NB4 (cell line): Measurements from ENCODE around the gene TANC1.

Source experiments
- DNase-seq: peaks from one replicate; pipeline ENCODE4 v3.0.0; 2010; ENCODE audit warnings: low read depth
- H3K4me3 ChIP-seq: one replicate; pipeline ENCODE4 v1.5.1; 2011; ENCODE audit warnings: mild to moderate bottlenecking, low read depth, low read length, moderate library complexity
- MYC ChIP-seq: IDR thresholded peaks from 2 replicates; pipeline ENCODE4 v1.6.1; 2011; ENCODE audit warnings: low read depth, low read length
- POLR2A ChIP-seq: IDR thresholded peaks from 2 replicates; pipeline ENCODE4 v1.6.1; 2011; ENCODE audit warnings: mild to moderate bottlenecking; ENCODE audit not compliant: insufficient read length; ENCODE audit errors: extremely low read depth
- TF ChIP-seq, protein P1 (sequence below): IDR thresholded peaks from one replicate; pipeline ENCODE4 v1.5.1; 2012; ENCODE audit warnings: low read depth, low read length
- TF ChIP-seq, protein P2 (sequence below): IDR thresholded peaks from 2 replicates; pipeline ENCODE4 v1.6.1; 2011; ENCODE audit warnings: low read depth, low read length

Gene TANC1

DNA sequence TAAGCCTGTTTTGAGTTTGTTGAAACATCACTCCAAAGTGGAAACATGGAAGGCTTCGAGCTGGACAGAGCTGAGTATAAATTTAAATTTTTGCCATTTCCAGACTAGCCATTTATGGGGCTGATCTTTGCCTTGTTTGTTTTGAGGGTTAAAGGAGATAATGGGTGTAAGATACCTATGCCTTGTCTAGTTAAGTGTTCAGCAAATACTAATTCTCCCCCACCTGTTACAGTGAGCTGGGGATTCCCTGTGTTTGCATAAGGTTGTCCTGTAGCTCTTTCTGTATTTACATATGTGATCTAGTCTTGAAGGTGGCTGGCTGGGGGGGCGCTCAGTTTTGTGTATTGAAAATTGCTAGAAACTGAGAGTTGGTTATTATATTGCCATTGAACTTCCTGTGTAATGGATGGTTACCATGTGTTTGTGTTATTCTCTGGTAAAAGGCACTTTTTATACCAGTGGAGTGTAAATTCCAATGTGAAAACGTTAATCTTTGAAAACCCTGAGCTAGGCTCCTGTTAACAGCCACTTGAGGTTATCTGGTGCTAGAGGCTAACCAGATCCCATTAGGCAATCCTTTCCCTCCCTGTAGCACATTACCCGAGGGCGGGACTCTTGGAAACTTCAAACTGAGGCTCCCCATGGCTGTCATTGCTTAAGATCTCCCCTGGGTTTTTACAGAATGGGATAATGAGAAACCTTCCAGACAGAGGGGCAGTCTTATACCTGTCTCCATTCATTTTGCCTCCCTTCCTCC lies 26.7 kb downstream of the TANC1 start:
- DNase-seq: no peak
- no peak for TF ChIP-seq MYC
- TF ChIP-seq POLR2A: no peak
- TF ChIP-seq, protein P1, sequence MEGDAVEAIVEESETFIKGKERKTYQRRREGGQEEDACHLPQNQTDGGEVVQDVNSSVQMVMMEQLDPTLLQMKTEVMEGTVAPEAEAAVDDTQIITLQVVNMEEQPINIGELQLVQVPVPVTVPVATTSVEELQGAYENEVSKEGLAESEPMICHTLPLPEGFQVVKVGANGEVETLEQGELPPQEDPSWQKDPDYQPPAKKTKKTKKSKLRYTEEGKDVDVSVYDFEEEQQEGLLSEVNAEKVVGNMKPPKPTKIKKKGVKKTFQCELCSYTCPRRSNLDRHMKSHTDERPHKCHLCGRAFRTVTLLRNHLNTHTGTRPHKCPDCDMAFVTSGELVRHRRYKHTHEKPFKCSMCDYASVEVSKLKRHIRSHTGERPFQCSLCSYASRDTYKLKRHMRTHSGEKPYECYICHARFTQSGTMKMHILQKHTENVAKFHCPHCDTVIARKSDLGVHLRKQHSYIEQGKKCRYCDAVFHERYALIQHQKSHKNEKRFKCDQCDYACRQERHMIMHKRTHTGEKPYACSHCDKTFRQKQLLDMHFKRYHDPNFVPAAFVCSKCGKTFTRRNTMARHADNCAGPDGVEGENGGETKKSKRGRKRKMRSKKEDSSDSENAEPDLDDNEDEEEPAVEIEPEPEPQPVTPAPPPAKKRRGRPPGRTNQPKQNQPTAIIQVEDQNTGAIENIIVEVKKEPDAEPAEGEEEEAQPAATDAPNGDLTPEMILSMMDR: no peak
- TF ChIP-seq, protein P2, sequence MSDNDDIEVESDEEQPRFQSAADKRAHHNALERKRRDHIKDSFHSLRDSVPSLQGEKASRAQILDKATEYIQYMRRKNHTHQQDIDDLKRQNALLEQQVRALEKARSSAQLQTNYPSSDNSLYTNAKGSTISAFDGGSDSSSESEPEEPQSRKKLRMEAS: no peak
- no peak overlapping the region for H3K4me3 ChIP-seq

DNA sequence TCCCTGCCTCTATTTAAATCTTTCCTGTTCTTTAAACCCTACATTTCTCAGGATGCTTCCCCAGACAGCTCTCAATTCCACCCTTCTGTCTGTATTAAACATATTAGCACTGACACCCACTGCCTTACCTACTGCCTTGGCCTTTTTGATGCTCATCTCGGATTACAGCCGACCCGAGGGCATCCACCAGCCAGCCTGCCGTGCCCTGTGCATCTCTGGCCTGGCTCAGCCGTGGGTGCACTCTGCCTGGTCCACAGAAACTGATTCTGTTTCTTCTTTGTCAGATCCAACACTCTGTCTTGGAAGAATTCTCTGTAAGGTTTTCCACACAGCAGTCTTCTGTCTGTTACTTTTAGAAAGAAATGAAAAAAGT lies 27.2 kb downstream of the TANC1 start:
- TF ChIP-seq, protein P2: no peak
- TF ChIP-seq POLR2A (no peak), MYC (no peak)
- TF ChIP-seq, protein P1: no peak
- no peak for DNase-seq
- no peak overlapping the region for H3K4me3 ChIP-seq

DNA sequence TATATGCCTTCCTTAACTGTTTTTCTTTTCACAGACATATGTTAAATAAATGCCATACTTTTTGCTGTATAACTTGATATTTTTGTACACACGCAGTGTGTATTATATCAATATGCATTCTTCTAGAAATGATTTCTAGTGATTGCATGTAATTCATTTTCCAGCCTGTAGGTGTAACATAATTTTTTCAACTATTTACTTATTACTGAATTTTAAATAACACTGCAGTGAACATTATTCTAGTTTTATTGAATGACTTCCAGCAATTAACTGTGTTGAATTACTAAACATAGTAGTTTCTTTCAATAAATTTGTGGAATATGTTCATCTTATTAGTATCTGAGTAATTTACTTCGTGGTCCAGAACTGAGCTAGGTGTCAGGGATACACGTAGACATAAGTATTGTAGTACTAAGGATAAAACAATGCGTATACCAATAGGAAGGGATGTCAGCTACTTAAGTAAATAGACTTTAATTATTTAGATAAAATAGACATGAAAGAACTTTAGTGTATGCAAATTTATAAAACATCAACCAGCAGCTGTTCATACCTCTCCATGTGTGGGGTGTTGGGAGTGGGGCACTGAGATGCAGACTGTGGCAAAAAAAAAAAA lies 28.0 kb downstream of the TANC1 start:
- TF ChIP-seq MYC: no peak
- TF ChIP-seq, protein P1: no peak
- TF ChIP-seq, protein P2: no peak
- TF ChIP-seq POLR2A: no peak

DNA sequence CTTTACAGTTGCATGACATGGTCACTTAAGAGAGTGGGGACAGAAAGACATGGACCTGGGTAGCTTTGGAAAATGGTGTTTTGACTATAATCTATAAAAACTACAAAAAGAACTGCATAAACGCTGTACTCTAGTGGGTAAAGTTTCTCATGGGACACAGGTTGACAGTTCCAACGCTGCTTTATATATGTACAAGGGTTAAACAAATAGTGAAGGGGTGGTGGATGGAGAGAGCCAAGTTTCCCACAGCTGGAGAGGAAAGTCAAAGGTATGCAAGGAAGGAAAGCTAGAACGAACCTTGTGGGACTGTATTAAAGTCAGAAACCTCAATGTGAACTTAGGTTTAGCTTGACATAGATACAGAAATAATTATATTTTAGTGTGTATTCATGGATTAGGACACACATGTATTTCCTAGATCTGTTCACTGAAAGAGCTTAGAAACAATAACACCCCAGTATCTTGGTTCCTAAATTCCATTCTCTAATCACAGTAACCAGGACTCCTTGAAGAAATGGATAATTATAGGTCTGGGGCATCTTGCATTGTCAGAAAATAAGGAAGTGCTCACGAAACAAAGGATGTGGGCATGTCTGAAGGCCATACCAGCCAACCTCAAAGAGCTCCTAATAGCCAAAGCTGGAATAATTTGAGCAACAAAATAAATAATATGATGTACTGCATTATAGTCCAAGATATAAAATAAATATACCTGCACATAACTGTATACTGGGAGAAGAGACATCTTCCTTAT lies 28.8 kb downstream of the TANC1 start:
- TF ChIP-seq, protein P2: no peak
- TF ChIP-seq MYC: no peak
- no peak for TF ChIP-seq POLR2A
- TF ChIP-seq, protein P1: no peak
- peak; percentile 32 for DNase-seq
- H3K4me3 ChIP-seq: no peak overlapping the region

More for the DNA sequence above, 28.0 kb downstream of the TANC1 start:
- no peak overlapping the region for H3K4me3 ChIP-seq
- DNase-seq: no peak

DNA sequence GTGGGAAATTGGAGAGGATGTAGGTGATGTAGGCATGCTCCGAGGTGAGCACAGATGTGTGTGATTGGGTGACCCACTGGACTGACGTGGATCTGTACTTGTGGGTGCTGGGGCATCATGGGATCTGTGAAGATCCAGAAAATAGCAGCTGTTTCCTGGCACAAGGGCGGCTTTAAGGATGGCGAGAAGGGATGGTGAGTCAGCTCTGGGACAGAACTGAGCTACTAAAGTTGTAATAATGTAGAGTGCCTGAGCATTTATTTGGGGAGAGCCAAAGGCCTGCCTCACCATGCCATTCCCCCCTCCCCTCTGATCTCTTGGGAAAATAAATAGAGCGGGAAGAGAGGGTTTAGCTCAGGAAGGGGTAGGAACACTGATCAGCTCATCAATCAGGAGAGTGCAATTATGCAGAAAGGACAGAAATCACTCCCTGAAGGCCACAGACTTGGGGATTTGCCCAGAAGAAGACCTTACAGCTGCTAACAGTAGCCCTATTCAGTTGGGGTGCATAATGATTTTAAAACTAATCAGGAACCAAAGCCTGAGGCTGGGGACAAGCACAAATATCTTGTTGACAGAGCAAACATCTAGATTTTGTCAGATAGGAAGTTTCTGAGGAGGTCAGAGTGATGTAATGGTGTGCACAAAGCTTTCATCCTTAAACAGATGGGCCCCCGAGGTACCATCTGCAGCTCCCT lies 30.3 kb downstream of the TANC1 start:
- no peak overlapping the region for H3K4me3 ChIP-seq
- TF ChIP-seq POLR2A: no peak
- TF ChIP-seq, protein P2: no peak
- TF ChIP-seq MYC: no peak
- TF ChIP-seq, protein P1: no peak
- DNase-seq: no peak
